Right lobe of liver (tissue), 4 donors: ENCODE data around the gene SNCAIP.

ENCODE experiments used
- CTCF ChIP-seq, 4 donors: fragments of 200-600 bp in 3 of 4; fragments of 450-650 bp in 1 of 4; IDR thresholded peaks; one replicate each; pipeline versions ENCODE4 v1.5.1 to v1.8.0; 2016 to 2022; ENCODE audit warnings: antibody characterized with exemption in 4 of 4, mild to moderate bottlenecking in 2 of 4
- POLR2A ChIP-seq: fragments of 450-650 bp; IDR thresholded peaks from one replicate; pipeline ENCODE4 v1.6.1; 2017; ENCODE audit warnings: antibody characterized with exemption, mild to moderate bottlenecking
- donor health status: DM: no; HTN: no; CAD: no.
- donor health status: DM: no; HTN: no; CAD: no.
- donor health status: DM: no; HTN: yes; CAD: no.

DNA sequence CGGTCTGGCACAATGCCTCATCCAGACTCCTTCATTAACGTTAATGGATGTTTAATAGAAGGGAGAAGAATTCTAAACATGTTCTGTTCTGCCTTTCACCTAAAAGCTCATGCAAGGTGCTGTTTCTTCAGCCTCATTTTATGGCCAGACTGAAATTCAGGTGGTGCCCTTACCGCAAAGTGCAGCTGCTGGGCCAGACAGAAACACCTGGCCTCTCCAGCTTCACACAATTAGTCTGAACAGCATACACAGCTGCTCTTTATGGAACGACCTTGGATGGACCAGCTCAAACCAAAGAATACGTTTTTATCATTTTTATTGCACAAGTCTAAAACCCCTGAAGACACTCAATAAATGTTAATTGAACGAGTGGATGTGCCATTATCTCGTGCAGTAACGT lies 4.6 kb downstream of the SNCAIP start:
- no peak for TF ChIP-seq CTCF (IDR thresholded peaks at IDR 0.05)
- no peak for TF ChIP-seq POLR2A
